Heart right ventricle (tissue), 16 donors: ENCODE data around the gene SLC6A9. TPM values are rescaled to one million over a fixed set of nuclear protein-coding genes. Genes with fewer than 3 reads are reported as not detected.

Experiments
- ATAC-seq, 8 donors: fragments of 200-7000 bp; cut with Tn5 transposase; one replicate each; pipeline ENCODE4 v1.9.1; 2020; ENCODE audit warnings: mild to moderate bottlenecking in 8 of 8, moderate library complexity in 8 of 8, moderate number of reproducible peaks in 1 of 8
- DNase-seq, 2 donors: peaks; one replicate each; pipeline ENCODE4 v3.0.0-alpha.2; 2020
- H3K27ac ChIP-seq, 10 donors: fragments of 200-600 bp; sonication (generic) in 2 of 10; one replicate each; pipeline versions ENCODE4 v1.5.0 to v1.8.0; 2020 to 2022; ENCODE audit warnings: mild to moderate bottlenecking in 3 of 10
- H3K27me3 ChIP-seq, 7 donors: fragments of 200-600 bp; one replicate each; pipeline ENCODE4 v1.8.0; 2021 to 2022; ENCODE audit warnings: mild to moderate bottlenecking in 2 of 7
- H3K36me3 ChIP-seq, 9 donors: fragments of 200-600 bp; sonication (generic) in 1 of 9; one replicate each; pipeline versions ENCODE4 v1.5.0 to v1.8.0; 2020 to 2022; ENCODE audit warnings: mild to moderate bottlenecking in 2 of 9
- H3K4me1 ChIP-seq, 9 donors: fragments of 200-600 bp; sonication (generic) in 1 of 9; one replicate each; pipeline versions ENCODE4 v1.5.0 to v1.8.0; 2020 to 2022; ENCODE audit warnings: mild to moderate bottlenecking in 4 of 9
- H3K4me3 ChIP-seq, 10 donors: fragments of 200-600 bp; sonication (generic) in 2 of 10; one replicate each; pipeline versions ENCODE4 v1.5.0 to v1.8.0; 2020 to 2022; ENCODE audit warnings: mild to moderate bottlenecking in 7 of 10, moderate library complexity in 2 of 10
- H3K9me3 ChIP-seq, 11 donors: fragments of 200-600 bp in 10 of 11; sonication (generic) in 2 of 11; one replicate each; pipeline versions ENCODE4 v1.5.0 to v1.8.0; 2013 to 2022; ENCODE audit warnings: mild to moderate bottlenecking in 2 of 11, control low read depth in 1 of 11, moderate library complexity in 1 of 11
- WGBS, 2 donors: extraction: QIAGEN DNeasy Blood & Tissue Kit; methylation state at CpG; one replicate each; pipeline ENCODE4 v1.1.7; 2013; ENCODE audit warnings: inconsistent platforms in 1 of 2; 5-methylcytosine and 5-hydroxymethylcytosine counted together
- intact Hi-C, 10 donors: fragments of 100-400 bp; cut with DNase I; formaldehyde crosslinking; loops; one replicate each; pipeline versions ENCODE4 v1.11.1 to v1.14.2; 2022
- polyA plus RNA-seq, 2 donors: library from polyadenylated mRNA; stranded (reverse); fragments of 200-250 nt; gene quantifications; one replicate each; pipeline ENCODE4 v1.2.3, GENCODE V29; 2013
- total RNA-seq, 10 donors: library from RNA; stranded (reverse); fragmentation: NEBNext Ultra II Directional in 3 of 10; extraction: Animal tissue kit (Norgen Biotek cat#: 25700) in 3 of 10; gene quantifications; one replicate each; pipeline versions ENCODE4 v1.2.1 to v1.2.4, GENCODE V29; 2021 to 2023
- TF ChIP-seq, protein P1 (sequence below), 9 donors: fragments of 200-600 bp; sonication (generic) in 2 of 9; IDR thresholded peaks; one replicate each; pipeline versions ENCODE4 v1.5.0 to v1.8.0; 2021 to 2022; ENCODE audit warnings: antibody characterized with exemption in 9 of 9, mild to moderate bottlenecking in 5 of 9, moderate library complexity in 1 of 9
- donor health status: Arrhythmogenic right ventricular cardiomyopathy.
- donor health status: ischemic (EF 13 %, LVEDD 7.1; RV severe dilation, severe dysfunction).
- donor health status: healthy with polysubstance abuse.
- donor health status: DM: no; HTN: yes; CAD: no.
- donor health status: DM: no; HTN: no; CAD: no.
- donor health status: ischemic (EF 25% LVEDD 6.9; RV normal size, moderate dysfunction).
- donor health status: ischemic (EF 25% LVEDD 5.7; RV mildly dilated, moderate dysfunction).
- donor health status: healthy.
- donor health status: DM: yes; HTN: yes; CAD: no.
- donor health status: Ischemic cardiomyopathy.
- donor health status: ischemic (EF 35%, LVEDD 5.7; RV mildly dilated, moderate dysfunction).
- donor health status: nonischemic (EF 11% LVEDD 7.7; RV severe dilation, severe dysfunction).
- donor health status: DM: yes; HTN: yes; CAD: no.
- donor health status: PGD.
- donor health status: ischemic (EF 29% LVEDD 5.4; RV normal size, mild dysfunction).
- donor health status: nonischemic (EF 23%, LVEDD 6.1; RV moderate dilation, normal function).

Gene SLC6A9
- total and polyA plus RNA-seq, 12 donors = 0.32 to 1.7 (median 0.96) TPM

DNA sequence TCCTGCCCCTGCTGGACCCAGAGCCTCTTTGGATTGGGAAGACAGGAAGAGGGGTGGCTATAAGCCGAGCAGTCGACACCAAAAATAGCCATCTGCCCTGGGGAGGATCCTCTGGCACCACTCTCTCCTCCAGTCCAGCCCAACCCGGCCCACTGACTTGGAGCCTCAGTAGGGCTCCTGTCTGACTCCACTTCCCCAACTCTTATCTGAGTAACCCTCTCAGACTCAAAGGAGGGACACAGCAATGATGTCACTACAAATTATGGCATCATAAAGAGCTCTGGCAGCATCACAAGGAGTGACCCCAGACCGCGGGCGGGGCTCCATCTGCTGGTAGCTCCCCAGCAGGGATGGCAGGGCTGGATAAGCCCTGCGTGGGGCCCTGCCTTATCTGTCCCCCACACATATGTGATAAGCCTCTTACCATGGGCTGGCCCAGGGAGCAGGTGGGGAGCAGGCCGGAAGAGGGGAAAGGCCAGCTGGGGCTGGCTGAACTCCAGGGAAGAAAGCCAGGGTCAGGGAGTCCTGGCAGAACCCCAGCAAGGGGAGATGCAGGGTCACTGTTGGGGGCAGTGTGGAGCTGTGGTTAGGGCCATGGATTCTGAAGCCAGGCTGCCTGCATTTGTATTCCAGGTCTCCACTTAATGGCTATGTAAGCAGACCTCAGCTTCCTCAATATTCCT, 4.6 kb upstream of the SLC6A9 start:
- Histone ChIP-seq H3K4me3 (no peak overlapping the region), H3K36me3 (no peaks in the 10 kb centered on the region), H3K27ac (peak overlapping the region in 9 of 10 donors; percentile 3 to 74 (median 46)), H3K27me3 (peaks cover 0 to 7% (median 0%) of the 10 kb centered on the region in 7 donors), H3K9me3 (no peaks in the 10 kb centered on the region), H3K4me1 (peaks cover 6 to 45% (median 28%) of the 10 kb centered on the region in 9 donors)
- peak; percentile 38 to 49 for DNase-seq
- 23 to 24% methylated on average over 8 of the region's 8 CpGs for WGBS, 2 donors
- intact Hi-C loops = loop anchor here in 8 of 10 donors (1.0 to 10.0 kb wide), 9 partner anchors 29 to 509 kb away; no protein-coding TSS in a partner anchor
- peak; percentile 47 to 79 (median 62) for ATAC-seq
- TF ChIP-seq, protein P1, sequence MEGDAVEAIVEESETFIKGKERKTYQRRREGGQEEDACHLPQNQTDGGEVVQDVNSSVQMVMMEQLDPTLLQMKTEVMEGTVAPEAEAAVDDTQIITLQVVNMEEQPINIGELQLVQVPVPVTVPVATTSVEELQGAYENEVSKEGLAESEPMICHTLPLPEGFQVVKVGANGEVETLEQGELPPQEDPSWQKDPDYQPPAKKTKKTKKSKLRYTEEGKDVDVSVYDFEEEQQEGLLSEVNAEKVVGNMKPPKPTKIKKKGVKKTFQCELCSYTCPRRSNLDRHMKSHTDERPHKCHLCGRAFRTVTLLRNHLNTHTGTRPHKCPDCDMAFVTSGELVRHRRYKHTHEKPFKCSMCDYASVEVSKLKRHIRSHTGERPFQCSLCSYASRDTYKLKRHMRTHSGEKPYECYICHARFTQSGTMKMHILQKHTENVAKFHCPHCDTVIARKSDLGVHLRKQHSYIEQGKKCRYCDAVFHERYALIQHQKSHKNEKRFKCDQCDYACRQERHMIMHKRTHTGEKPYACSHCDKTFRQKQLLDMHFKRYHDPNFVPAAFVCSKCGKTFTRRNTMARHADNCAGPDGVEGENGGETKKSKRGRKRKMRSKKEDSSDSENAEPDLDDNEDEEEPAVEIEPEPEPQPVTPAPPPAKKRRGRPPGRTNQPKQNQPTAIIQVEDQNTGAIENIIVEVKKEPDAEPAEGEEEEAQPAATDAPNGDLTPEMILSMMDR (IDR thresholded peaks at IDR 0.05) = peak in 2 of 9 donors; percentile 7 to 16

DNA sequence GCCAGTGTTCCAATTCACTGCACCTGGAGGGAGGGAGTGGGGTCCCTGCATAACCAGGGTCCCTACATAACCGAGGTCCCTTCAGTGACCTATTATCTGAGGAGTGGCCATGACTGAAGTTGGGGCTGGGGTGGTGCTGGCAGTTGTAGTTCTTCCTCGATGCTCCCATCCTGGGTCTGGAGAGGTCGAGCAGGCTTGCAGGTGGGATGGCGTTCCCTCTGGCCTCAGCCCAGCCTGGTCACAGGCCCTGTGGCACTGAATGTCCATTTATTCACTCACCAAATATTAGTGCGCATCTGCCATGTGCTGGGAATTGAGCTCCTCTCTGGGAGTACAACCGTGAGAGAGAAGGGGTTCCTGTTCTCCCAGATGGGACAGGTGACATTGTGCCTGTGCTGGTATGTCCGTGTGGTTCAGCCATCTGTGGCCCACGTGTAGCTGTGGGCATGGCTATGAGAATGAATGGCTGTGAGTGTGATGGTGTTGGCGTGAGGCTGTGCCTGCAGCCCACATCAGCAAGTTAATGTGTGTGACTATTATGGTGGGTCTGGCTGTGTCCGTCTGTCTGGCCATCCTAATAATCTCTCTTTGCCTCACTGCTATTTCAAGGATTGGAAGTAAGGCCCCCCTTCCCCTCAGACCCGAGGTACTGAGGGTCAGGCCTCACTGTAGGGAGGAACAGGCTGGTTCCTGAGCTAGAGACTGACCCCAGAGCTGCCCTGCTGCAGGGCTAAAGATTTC, 3.9 kb upstream of the SLC6A9 start:
- no peaks in the 10 kb centered on the region for H3K9me3 ChIP-seq
- no peaks in the 10 kb centered on the region for H3K36me3 ChIP-seq
- 66 to 71% methylated on average over 11 of the region's 11 CpGs for WGBS, 2 donors
- intact Hi-C loops = loop anchor here in 5 of 10 donors (5.0 to 10.0 kb wide), 5 partner anchors 33 to 508 kb away; no protein-coding TSS in a partner anchor
- no peak for ATAC-seq
- no peak for DNase-seq
- TF ChIP-seq, protein P1 (IDR thresholded peaks at IDR 0.05) = no peak
- peaks cover 6 to 49% (median 33%) of the 10 kb centered on the region in 9 donors for H3K4me1 ChIP-seq
- no peak overlapping the region for H3K4me3 ChIP-seq
- peaks cover 0 to 11% (median 0%) of the 10 kb centered on the region in 7 donors for H3K27me3 ChIP-seq
- peak overlapping the region in 9 of 10 donors; percentile 3 to 74 (median 46) for H3K27ac ChIP-seq

DNA sequence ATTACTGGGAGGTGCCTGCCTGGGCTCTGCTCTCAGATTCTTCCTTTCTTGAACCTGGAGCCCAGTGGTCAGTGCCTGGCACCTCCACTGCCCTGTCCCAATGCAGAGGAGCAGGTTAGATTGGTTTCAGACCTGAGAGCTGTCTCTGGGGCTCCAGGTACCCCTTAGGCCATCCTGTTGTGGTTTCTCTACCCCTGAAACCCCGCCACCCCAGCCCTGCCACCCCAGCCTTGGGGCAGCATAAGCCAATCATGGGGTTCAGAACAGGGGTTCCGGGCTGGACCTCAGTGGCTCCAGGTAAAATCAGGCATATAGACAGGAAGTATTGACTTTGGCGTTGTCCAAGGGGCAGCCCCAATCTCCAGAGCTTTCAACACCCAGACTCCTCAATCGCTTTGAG, 3.2 kb upstream of the SLC6A9 start:
- Histone ChIP-seq H3K4me1 (peaks cover 9 to 53% (median 36%) of the 10 kb centered on the region in 9 donors), H3K27ac (peak overlapping the region in 3 of 10 donors; percentile 28 to 71 (median 67)), H3K27me3 (peaks cover 0 to 11% (median 0%) of the 10 kb centered on the region in 7 donors), H3K4me3 (no peak overlapping the region), H3K9me3 (no peaks in the 10 kb centered on the region), H3K36me3 (no peaks in the 10 kb centered on the region)
- TF ChIP-seq, protein P1 (IDR thresholded peaks at IDR 0.05) = no peak
- intact Hi-C loops = loop anchor here in 3 of 10 donors (5.0 to 10.0 kb wide), 3 partner anchors 262 to 272 kb away; no protein-coding TSS in a partner anchor
- ATAC-seq (no peak), DNase-seq (no peak)
- WGBS, 2 donors = 95 to 98% methylated on average over 4 of the region's 4 CpGs

DNA sequence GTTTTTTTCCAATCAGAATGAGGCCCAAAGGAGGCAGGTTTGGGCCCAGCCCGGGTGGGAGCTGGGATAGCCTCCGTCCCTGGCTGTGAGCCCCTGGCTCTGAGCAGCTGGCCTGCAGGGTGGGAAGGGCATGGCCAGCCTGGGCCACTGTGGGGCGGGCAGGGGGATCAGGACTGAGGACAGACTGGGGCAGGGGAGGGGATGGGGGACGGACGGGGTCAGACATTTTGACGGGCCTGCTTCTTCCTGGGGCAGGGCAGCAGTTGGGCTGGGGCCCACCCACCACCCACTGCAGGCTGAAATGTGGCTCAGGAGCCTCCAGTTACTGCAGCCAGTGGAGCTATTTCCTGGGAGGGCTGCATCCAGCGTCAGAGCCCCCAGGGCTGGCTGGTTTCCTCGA, 2.5 kb upstream of the SLC6A9 start:
- Histone ChIP-seq H3K4me3 (no peak overlapping the region), H3K4me1 (peaks cover 12 to 60% (median 40%) of the 10 kb centered on the region in 9 donors), H3K27me3 (peaks cover 0 to 11% (median 0%) of the 10 kb centered on the region in 7 donors), H3K9me3 (no peaks in the 10 kb centered on the region), H3K36me3 (no peaks in the 10 kb centered on the region), H3K27ac (peak overlapping the region in 2 of 10 donors; percentile 1 to 26)
- WGBS, 2 donors = 73 to 80% methylated on average over 8 of the region's 8 CpGs
- ATAC-seq (no peak), DNase-seq (no peak)
- TF ChIP-seq, protein P1 (IDR thresholded peaks at IDR 0.05) = no peak
- intact Hi-C loops = loop anchor here in 3 of 10 donors (5.0 to 10.0 kb wide), 3 partner anchors 261 to 271 kb away; no protein-coding TSS in a partner anchor
